GM21717 (cell line): Measurements from ENCODE around the gene TEX35.
A peak's percentile ranks its signal among the peaks of the same experiment; 100 is the strongest.
"Not testable (repeated sequence)": the region's sequence is repeated elsewhere in the genome, so short reads cannot be mapped to it uniquely, and the experiment has no call there.

Experiments
- ATAC-seq: cut with Tn5 transposase; IDR thresholded peaks from one replicate; pipeline ENCODE4 v1.9.1; 2021; ENCODE audit warnings: mild to moderate bottlenecking, moderate library complexity; ENCODE audit not compliant: unreplicated experiment

Gene TEX35

DNA sequence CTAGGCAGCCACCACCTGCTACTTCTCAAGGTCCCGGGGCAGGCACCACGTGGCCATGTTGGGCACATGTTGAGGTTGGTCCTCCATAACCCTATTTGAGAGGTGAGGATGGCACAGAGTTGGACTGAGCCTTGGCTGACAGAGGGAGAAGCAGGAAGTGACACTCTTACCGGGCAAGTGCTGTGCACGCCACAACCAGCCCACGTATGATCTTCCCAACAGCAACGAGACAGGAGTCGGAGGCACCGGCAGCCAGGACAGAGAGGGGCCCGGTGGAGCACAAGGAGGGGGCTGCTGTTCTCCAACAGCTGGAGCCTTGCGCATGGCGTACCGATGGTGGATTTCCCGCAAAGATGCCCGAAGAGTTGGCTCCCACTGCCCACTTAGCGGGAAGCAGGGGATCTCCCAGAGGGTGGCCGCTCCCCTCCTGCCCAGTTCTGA is 19.6 kb upstream of the TEX35 start:
- no peak for ATAC-seq

DNA sequence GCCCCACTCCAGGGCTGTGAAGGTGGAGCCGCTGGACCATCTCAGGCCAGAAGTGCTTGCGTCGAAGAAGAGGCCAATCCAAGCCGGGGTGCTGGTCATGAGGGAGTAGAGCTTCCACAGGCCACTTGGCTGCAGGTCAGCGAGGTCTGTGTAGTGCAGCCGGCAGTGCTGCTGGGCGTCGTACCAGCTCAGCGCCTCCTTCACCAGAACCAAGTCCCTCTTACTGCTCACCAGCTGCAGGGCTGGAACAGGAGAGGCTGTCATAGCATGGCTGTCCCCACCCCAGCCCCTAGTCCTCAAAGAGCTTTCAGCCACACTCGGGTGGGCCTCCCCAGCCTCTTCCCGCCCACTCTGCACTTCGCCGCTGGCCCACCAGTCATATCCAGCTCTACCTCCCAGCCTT is 18.3 kb upstream of the TEX35 start:
- no peak for ATAC-seq

DNA sequence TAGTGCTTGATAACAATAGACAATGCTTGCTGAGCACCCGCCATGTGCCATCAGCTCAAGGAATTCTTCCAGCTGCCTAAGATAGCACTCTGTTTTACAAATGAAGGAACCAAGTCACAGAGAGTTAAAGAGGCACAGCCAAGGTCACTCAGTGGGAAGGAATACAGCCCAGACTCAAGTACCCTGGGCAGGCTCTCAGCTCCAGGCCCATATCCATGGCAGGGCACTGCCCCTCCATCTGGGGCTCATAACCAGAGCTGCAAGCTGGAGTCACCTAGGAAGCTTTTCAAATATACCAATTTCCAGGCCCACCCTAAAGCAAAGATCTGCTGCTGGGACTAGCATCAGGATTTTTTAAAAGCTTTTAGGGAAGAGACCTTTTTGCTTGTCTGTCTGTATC is 17.8 kb upstream of the TEX35 start:
- no peak for ATAC-seq

DNA sequence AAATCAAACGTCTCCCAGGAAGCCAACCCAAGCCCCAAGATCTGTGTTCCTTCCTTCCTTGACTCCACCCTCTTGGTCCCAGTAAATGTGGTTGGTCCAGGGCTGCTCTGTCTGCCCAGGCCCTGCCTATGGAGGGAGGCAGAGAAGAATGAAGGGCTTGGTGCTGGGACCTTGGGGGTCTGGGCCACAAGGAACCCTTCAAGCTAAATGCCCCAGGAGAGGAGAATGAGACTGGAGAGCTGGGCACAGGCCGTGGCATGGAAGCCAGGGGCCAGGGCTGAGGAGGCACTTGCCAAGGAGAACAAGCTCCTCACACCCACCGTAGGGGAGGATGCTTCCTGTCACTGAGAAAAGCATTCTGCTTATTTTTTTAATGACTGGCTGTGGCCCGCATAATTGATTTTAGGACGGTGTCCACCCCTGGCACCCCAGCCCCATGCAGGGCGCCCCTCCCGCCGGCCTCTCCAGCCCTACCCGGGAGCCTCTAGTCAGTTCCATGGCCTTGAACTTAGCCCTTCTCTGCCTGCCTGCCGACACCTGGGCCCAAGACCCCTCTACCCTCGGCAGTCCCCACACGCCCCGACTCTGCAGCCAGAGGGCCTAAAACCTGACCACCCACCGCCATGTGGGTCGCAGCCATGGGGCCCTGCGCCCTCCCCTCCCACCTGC is 17.0 kb upstream of the TEX35 start:
- ATAC-seq: no peak

DNA sequence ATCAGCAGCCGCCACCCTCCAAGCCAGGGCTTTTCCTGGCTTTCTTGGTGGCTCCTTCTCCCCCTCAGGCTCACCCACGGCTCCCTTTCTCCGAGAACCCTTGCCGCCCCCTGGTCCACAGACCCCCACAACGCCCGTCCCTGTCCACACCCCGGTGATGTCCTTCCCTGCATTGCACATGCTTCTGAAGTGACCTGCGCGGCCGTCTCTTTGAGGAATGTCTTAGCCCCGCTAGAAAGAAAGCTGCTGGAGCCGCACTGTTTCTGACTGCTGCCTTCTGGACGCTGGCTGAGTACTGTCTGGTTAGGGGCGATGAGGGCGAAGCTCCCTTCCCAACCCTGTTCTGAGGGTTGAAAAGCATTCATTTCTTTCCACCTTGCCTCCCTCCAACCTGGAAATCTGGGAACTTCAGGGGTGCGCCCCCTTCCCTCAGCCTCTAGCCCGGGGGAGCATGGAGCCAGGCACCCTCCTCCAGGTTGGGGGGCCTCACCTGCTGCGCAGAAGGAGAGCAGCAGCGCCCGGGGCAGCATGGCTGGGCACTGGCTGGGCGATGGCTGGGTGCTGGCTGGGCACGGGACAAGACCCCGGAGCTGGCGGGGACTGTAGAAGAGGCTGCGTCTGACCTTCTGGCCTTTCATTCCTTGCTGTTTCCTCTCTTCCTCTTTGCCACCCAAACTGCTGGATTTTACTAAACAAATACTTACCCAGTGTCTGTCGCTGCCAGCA is 16.3 kb upstream of the TEX35 start, which contains the start of gene CLEC20A:
Gene CLEC20A (minus strand): TSS at position 555 of the 726 bp plus-strand sequence. CDS start 25 bp downstream, at position 530.
- ATAC-seq: no peak

DNA sequence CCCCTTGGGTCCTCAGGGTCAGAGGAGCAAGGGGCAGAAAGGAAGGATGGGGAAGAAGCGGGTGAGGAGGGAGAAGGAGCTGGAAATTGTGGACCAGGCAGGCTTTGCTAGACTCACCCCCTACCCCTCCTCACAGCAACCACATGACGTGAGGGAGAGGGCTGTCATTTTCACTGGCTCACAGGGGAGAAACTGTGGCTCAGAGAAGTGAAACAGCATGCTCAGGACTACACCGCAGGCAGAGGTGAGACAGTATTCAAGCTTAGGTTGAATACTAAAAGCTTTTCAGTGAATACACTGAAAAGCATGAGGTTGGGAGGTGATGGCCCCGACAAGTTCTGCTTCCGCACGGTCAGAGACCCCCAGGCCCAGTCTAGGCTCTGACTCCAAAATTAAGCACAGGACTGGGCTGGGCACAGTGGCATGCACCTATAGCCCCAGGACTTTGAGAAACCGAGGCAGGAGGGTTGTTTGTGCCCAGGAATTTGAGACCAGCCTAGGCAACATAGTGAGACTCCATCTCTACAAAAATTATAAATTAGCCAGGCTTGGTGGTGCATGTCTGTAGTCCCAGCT is 14.9 kb upstream of the TEX35 start:
- no peak for ATAC-seq

DNA sequence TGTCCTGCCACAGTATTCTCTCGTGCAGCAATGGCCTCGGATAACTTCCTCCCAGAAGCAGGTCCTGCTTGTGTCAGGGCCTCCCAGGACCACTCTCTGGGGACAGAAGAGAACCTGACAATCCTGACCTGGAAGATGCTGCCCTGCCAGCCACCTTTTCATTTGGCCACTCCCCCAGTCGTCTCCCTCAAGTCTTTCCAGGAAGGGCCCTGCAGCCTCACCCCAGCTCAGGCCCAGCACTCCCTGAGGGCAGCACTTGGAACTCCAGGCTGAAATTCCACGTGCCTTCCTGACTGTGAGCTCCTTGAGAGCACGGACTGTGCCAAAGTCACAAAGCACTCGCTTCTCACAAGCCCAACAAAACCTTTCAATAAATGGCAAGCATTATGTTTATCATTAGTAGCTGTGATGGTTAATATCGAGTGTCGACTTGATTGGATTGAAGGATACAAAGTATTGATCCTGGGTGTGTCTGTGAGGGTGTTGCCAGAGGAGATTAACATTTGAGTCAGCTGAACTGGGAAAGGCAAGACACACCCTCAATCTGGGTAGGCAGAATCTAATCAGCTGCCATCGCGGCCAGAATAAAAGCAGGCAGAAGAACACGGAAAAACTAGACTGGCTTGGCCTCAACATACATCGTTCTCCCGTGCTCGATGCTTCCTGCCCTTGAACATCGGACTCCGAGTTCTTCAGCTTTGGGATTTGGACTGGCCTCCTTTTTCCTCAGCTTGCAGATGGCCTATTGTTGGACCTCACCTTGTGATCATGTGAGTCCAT is 13.8 kb upstream of the TEX35 start:
- ATAC-seq: no peak

DNA sequence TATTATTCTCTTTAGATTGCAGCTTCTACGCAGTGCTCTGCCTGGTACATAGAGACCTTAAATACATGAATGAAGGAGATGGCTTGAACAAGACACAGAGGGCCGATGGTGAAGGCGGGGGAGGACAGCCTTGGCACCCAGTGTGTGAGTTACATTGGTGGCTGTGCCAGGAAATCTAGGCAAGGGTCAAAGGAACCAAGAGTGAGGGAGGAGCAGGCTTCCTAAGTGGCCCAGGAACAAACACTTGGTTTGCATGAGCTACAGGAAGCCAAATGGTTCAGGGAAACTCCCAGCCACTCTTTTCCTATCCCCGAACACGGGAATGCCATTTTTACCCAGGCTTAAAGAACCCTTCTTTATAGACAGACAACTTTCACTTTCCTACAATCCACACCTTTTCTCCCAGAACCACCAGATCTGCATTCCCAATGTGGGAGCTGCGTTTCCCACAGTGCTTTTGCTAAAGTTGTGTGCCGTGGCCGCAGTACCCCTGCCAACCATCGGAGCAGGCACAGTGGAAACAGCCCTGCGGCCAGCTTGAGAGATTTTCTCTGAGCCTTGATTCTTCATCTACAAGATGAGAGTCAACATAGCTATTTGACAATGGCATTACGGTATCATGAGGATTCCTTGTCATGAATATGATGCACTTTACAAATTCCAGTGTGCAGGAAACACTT is 12.7 kb upstream of the TEX35 start:
- no peak for ATAC-seq

DNA sequence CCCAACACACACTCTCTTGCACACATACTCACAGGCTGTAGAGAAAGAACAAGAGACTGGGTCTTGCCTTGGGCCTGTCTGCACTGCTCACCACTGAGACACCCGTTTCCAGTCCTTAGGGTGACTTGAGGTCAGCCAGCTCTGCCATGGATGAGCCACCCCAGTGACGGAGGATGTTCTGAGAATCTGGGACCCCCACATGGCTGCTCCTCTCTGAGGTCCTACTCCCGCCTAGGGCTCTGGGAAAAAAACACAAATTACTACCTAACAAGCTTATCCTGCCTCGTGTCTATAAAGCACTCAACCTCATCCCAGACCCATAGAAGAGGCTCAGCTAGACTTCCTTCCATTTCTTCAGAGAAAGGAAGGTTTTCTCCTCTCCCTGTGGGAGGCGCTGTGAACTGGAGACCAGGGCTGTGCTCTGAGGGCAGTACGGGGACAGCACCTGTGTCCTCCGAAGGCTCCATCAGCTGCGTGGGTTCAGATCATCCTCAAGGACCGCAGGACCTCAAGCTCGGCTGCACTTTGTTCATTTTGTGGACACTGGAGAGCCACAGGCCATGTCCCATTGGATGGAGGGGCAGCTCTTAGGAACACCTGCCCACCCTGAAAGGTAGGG is 11.9 kb upstream of the TEX35 start:
- ATAC-seq: no peak

DNA sequence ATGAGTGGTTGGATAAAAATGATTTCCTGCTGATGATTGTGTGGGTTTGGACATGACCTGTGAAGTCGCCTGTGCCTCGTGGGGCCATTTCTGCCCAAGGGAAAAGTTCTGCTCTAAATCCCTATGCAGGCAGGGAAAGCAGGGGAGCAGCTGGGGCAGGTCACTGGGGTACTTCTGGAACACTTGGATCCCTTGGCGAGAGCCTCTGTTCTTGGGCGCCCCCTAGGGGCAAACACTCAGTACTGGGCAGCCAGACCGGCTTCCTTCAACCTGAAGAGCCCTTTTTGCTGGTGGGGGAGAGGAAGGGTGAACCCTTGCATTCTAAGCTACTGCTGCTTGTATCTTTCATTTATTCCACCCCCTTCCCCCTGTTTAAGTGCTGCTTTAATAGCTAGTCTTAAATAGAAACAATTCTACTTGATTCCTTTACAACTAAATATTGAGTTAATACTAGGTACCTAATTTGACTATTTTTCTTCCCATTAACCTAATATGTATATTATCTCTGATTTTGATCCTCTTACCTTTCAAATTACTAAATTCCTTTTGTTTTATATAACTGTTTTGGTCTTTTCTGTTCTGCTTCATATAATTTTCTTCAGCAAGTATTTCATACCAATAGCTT is 11.1 kb upstream of the TEX35 start:
- peak; percentile 84 for ATAC-seq

DNA sequence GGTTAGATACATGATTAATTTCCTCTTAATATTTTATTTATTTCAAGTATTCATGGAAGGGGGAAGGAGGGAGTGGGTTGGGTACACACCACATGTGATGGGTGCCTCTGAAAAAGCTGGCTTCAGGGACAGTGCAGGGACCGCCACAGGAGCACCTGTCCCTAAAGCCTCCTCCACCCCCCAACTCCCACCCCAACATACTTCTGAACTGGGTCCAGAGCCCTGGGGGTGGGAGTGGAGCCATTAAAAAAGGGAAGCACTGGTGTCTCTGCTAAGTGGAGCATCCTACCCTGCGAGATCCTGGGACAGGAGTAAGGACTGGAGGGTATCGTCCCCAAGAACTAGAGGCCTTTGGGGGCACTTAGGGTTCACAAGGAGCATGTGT is 10.6 kb upstream of the TEX35 start:
- ATAC-seq: no peak

DNA sequence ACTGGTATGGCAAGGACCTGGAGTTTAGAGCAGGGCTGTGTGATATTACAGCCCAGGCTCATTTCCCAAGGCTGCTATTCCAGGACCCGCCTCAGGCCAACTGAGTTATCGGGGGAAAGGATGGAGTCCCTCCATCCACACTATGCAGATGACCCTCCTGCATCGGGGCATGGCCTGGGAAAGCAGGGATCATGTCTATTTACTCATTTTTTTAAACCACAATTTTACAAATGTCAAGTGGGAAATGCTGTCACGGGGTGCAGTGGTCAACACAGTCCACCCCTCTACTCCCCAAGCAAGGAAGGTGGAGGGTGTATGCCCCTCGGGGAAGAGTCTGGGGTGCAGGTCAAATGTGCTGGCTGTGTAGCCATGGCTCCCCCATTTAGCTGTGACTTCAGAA is 10.1 kb upstream of the TEX35 start:
- ATAC-seq: no peak

DNA sequence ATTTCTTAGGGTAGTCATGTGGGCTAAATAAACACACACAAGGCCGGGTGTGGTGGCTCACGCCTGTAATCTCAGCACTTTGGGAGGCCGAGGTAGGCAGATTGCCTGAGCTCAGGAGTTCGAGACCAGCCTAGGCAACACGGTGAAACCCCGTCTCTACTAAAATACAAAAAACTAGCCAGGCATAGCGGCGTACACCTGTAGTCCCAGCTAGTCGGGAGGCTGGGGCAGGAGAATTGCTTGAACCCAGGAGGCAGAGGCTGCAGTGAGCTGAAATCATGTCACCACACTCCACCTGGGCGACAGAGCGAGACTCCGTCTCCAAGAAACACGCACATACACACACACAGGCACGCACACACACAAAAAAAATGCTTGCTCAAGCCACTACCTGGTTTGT is 9.6 kb upstream of the TEX35 start:
- not testable (repeated sequence) for ATAC-seq

DNA sequence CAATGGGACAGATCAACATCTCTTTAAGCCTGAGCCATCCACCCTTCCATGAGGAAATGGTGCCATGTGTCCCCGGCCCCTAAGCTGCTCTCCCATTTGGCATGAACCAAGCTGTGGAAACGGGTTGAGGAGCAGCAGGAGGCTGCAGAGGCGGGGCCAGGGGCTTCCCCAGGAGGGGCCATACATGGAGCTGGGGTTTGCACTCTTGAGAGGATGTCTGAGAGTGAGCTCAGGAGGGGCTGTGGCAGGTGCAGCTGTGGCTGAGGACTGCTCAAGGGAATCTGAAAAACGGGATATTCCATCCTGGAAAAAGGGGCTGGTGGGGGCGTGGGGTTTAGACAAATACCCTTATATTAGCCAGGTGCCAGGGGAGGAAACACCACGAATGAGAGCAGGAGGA is 9.1 kb upstream of the TEX35 start:
- no peak for ATAC-seq

DNA sequence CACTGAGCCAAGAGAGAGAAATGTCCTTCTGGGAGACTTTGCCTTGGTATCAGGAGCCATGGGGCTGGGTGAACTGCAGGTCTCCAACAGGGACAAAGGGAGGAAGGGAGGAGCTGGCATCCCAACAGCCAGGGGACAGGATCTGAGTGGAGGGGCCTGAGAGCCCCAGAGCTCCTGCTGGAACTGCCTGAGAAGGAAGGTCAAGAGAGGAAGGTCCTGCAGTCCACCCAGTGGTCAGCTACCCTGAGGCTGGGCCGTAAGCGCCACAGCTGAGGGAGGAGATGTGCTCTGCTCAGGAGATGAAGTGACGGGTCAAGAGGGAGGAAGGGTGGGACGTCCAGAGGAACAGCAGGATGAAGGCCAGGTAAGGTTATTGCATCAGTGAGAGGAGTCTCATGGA is 8.6 kb upstream of the TEX35 start:
- no peak for ATAC-seq

DNA sequence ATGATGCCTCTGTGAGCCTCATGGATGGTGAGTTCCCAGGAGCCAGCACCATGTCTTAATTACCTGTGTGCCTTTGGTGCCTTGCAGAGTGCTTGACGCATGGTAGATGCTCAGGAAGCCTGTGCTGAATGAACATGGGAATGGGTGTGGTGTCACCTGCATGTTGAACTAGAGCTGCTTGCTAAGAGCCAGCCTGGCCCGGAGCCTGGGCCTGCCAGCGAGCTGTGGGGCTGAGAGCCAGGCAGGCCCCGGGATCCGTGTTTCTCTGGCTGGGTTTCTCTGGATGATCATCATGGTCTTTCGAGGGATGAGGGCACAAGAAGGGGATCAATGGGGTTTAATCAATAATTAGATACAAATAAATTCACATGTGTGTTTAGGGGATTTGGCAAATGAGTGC is 6.7 kb upstream of the TEX35 start:
- ATAC-seq: no peak

DNA sequence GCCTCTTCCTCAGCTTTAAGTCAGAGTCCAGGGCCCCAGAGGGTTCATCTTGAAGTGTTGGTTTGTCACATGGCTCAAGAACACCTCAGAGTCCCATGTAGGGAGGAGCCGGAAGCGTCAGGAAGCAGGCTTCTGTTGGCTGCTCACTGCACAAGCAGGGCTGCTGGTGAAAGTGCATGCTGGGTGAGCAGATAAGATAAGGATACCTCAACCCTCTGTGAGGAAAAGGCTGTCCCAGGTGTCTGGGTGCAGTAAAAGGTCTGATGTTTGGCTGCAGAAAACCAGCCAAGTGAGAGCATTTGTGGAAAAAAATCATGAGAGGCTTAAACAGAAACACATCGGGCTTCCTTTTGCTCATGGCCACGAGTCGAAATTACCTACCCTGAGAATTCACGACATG is 6.2 kb upstream of the TEX35 start:
- no peak for ATAC-seq

DNA sequence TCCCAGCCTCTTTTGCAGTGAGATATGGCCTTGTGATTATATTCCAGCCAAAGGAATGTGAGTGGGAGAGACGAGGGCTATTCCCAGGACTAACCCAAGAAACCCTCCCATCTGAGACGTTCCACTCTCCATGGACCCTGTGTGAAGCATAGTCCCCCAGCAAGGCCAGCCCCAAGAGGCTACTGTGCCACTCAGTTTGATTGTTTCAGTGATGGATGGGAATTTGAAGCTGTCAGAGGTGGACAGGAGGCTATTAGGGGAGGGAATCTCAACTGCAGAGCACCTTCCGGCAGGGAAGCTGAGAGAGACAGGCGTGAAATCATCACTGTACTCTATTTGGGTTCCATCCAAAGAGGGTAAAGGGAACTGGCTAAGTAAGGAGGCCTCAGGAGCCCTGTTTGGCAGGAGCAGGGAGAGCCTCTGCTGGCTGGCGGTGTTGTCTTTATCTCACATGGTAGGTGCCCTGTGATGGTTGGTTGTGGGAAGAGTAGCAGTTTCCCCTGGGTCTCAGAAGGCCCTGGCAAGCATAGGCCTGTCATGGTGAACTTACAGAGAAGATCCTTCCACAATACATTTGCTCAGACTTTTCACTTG is 3.4 kb upstream of the TEX35 start:
- no peak for ATAC-seq

DNA sequence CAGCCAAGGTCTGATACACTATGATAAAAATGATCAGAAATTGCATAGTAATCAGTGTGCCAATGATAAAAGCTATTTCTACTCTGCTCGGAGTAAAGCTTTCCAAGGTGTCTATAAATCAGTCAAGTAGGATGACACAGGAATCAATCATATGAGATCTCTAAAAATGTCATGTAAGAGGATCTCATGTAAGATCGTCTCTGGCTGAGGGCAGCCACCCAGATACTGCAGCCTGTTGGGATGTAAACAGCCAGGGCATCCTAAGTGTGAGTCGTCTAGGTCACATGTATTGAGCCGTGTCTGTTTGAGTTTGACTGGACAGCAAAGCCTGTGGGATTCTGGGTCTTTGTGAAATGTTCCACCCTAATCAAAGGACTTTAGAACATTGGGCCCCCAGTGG is 2.8 kb upstream of the TEX35 start:
- no peak for ATAC-seq
